GM15510 (cell line): ENCODE results near the gene PDE4D.

ENCODE experiments used
- POLR2A ChIP-seq: IDR thresholded peaks from 3 replicates; pipeline ENCODE4 v1.6.1; 2011; ENCODE audit warnings: borderline replicate concordance; ENCODE audit not compliant: insufficient read length; ENCODE audit errors: extremely low read depth

PDE4D gene

GRCh38 chr5:59066367-59067163 lies 827.0 kb downstream of the PDE4D start:
- no peak for TF ChIP-seq POLR2A

GRCh38 chr5:59065554-59065953 lies 828.0 kb downstream of the PDE4D start:
- TF ChIP-seq POLR2A = no peak

- TF ChIP-seq POLR2A = no peak
Observed at GRCh38 chr5:59064293-59064692, 829.2 kb downstream of the PDE4D start.

GRCh38 chr5:59062986-59063683 lies 830.4 kb downstream of the PDE4D start:
- TF ChIP-seq POLR2A = no peak

GRCh38 chr5:59061377-59061776 lies 832.1 kb downstream of the PDE4D start:
- no peak for TF ChIP-seq POLR2A

GRCh38 chr5:59058969-59059687 lies 834.4 kb downstream of the PDE4D start:
- no peak for TF ChIP-seq POLR2A

- no peak for TF ChIP-seq POLR2A
Observed at GRCh38 chr5:59058237-59058636, 835.3 kb downstream of the PDE4D start.

- TF ChIP-seq POLR2A = no peak
Observed at GRCh38 chr5:59055745-59056448, 837.6 kb downstream of the PDE4D start.

GRCh38 chr5:59054963-59055528 lies 838.5 kb downstream of the PDE4D start:
- no peak for TF ChIP-seq POLR2A

GRCh38 chr5:59051951-59052350 lies 841.6 kb downstream of the PDE4D start:
- no peak for TF ChIP-seq POLR2A

- no peak for TF ChIP-seq POLR2A
Observed at GRCh38 chr5:59049095-59049494, 844.4 kb downstream of the PDE4D start.

GRCh38 chr5:59042201-59043055 lies 851.1 kb downstream of the PDE4D start:
- no peak for TF ChIP-seq POLR2A

GRCh38 chr5:59041355-59041754 lies 852.2 kb downstream of the PDE4D start:
- no peak for TF ChIP-seq POLR2A
